Measurements from ENCODE around the gene KIAA0513.
A peak's percentile ranks its signal among the peaks of the same experiment; 100 is the strongest.
"Not testable (repeated sequence)": the region's sequence is repeated elsewhere in the genome, so short reads cannot be mapped to it uniquely, and the experiment has no call there.

The KIAA0513 gene

GRCh38 chr16:85046931-85047866, 19.6 kb downstream of the KIAA0513 start:
- no peak for DNase-seq (ENCODE audit: low read depth in 4 of 4, low spot score in 1 of 4)

GRCh38 chr16:85047867-85048455, 20.4 kb downstream of the KIAA0513 start:
- DNase-seq (ENCODE audit: low read depth in 4 of 4, low spot score in 1 of 4): no peak

GRCh38 chr16:85048921-85049562, 21.4 kb downstream of the KIAA0513 start:
- DNase-seq (ENCODE audit: low read depth in 4 of 4, low spot score in 1 of 4): no peak

GRCh38 chr16:85049706-85050305, 22.2 kb downstream of the KIAA0513 start:
- DNase-seq (ENCODE audit: low read depth in 4 of 4, low spot score in 1 of 4): no peak

- no peak for DNase-seq (ENCODE audit: low read depth in 4 of 4, low spot score in 1 of 4)
Observed at GRCh38 chr16:85051067-85051581, 23.5 kb downstream of the KIAA0513 start.

- no peak for DNase-seq (ENCODE audit: low read depth in 4 of 4, low spot score in 1 of 4)
Observed at GRCh38 chr16:85051683-85052082, 24.1 kb downstream of the KIAA0513 start.

GRCh38 chr16:85052536-85052935, 24.9 kb downstream of the KIAA0513 start:
- no peak for DNase-seq (ENCODE audit: low read depth in 4 of 4, low spot score in 1 of 4)

- DNase-seq (ENCODE audit: low read depth in 4 of 4, low spot score in 1 of 4): not testable (repeated sequence)
Observed at GRCh38 chr16:85054321-85054720, 26.7 kb downstream of the KIAA0513 start.

- no peak for DNase-seq (ENCODE audit: low read depth in 4 of 4, low spot score in 1 of 4)
Observed at GRCh38 chr16:85054948-85055492, 27.4 kb downstream of the KIAA0513 start.

GRCh38 chr16:85055493-85056210, 28.1 kb downstream of the KIAA0513 start:
- DNase-seq (ENCODE audit: low read depth in 4 of 4, low spot score in 1 of 4): peak; percentile 9 to 43 (median 18)

- no peak for DNase-seq (ENCODE audit: low read depth in 4 of 4, low spot score in 1 of 4)
Observed at GRCh38 chr16:85056211-85056748, 28.7 kb downstream of the KIAA0513 start.

GRCh38 chr16:85057212-85057889, 29.8 kb downstream of the KIAA0513 start:
- DNase-seq (ENCODE audit: low read depth in 4 of 4, low spot score in 1 of 4): no peak

- DNase-seq (ENCODE audit: low read depth in 4 of 4, low spot score in 1 of 4): no peak
Observed at GRCh38 chr16:85057948-85058347, 30.4 kb downstream of the KIAA0513 start.

GRCh38 chr16:85058909-85059308, 31.3 kb downstream of the KIAA0513 start:
- no peak for DNase-seq (ENCODE audit: low read depth in 4 of 4, low spot score in 1 of 4)

- DNase-seq (ENCODE audit: low read depth in 4 of 4, low spot score in 1 of 4): no peak
Observed at GRCh38 chr16:85061566-85061965, 34.0 kb downstream of the KIAA0513 start.

GRCh38 chr16:85062323-85062722, 34.7 kb downstream of the KIAA0513 start:
- no peak for DNase-seq (ENCODE audit: low read depth in 4 of 4, low spot score in 1 of 4)

- DNase-seq (ENCODE audit: low read depth in 4 of 4, low spot score in 1 of 4): no peak
Observed at GRCh38 chr16:85062845-85063244, 35.2 kb downstream of the KIAA0513 start.

GRCh38 chr16:85064186-85064585, 36.6 kb downstream of the KIAA0513 start:
- no peak for DNase-seq (ENCODE audit: low read depth in 4 of 4, low spot score in 1 of 4)

- DNase-seq (ENCODE audit: low read depth in 4 of 4, low spot score in 1 of 4): no peak
Observed at GRCh38 chr16:85065099-85065498, 37.5 kb downstream of the KIAA0513 start.
